Liver (tissue), 3 donors: ENCODE measurements around the gene RPS6KA5.

Experiments used
- ATF3 ChIP-seq: IDR thresholded peaks from 2 replicates; pipeline ENCODE4 v1.6.1; 2016; ENCODE audit warnings: antibody characterized with exemption
- FOXA1 ChIP-seq: IDR thresholded peaks from 2 replicates; pipeline ENCODE4 v1.6.1; 2016; ENCODE audit warnings: antibody characterized with exemption
- GABPA ChIP-seq, 2 donors: IDR thresholded peaks in 1 of 2; conservative IDR thresholded peaks in 1 of 2; 2 replicates each; pipeline ENCODE4 v1.6.1; 2016; ENCODE audit warnings: antibody characterized with exemption in 2 of 2, mild to moderate bottlenecking in 1 of 2, moderate library complexity in 1 of 2
- HNF4G ChIP-seq: IDR thresholded peaks from 2 replicates; pipeline ENCODE4 v1.6.1; 2016; ENCODE audit warnings: antibody characterized with exemption
- JUND ChIP-seq, 2 donors: IDR thresholded peaks; 2 replicates each; pipeline ENCODE4 v1.6.1; 2016; ENCODE audit warnings: antibody characterized with exemption in 2 of 2
- MAX ChIP-seq: IDR thresholded peaks from 2 replicates; pipeline ENCODE4 v1.6.1; 2016; ENCODE audit warnings: antibody characterized with exemption
- RAD21 ChIP-seq, 2 donors: IDR thresholded peaks; 2 replicates each; pipeline ENCODE4 v1.6.1; 2016; ENCODE audit warnings: antibody characterized with exemption in 2 of 2, mild to moderate bottlenecking in 2 of 2
- SP1 ChIP-seq: IDR thresholded peaks from 2 replicates; pipeline ENCODE4 v1.6.1; 2018; ENCODE audit warnings: antibody characterized with exemption, mild to moderate bottlenecking
- TAF1 ChIP-seq: conservative IDR thresholded peaks from 2 replicates; pipeline ENCODE4 v1.6.1; 2016; ENCODE audit warnings: antibody characterized with exemption, mild to moderate bottlenecking
- YY1 ChIP-seq: IDR thresholded peaks from 2 replicates; pipeline ENCODE4 v1.6.1; 2016; ENCODE audit warnings: antibody characterized with exemption, mild to moderate bottlenecking
- ZBTB33 ChIP-seq: IDR thresholded peaks from 2 replicates; pipeline ENCODE4 v1.6.1; 2016; ENCODE audit warnings: antibody characterized with exemption
- TF ChIP-seq, protein P1 (sequence below): fragments of 150-350 bp; IDR thresholded peaks from 2 replicates; pipeline ENCODE4 v1.5.1; 2017; ENCODE audit warnings: improper control_type of control experiment, low read depth, low read length; ENCODE audit not compliant: missing input control
- TF ChIP-seq, protein P2 (sequence below): IDR thresholded peaks from 2 replicates; pipeline ENCODE4 v1.6.1; 2016; ENCODE audit warnings: antibody characterized with exemption, mild to moderate bottlenecking
- donor health status: healthy.
- donor health status: healthy.

- TF ChIP-seq, protein P1, sequence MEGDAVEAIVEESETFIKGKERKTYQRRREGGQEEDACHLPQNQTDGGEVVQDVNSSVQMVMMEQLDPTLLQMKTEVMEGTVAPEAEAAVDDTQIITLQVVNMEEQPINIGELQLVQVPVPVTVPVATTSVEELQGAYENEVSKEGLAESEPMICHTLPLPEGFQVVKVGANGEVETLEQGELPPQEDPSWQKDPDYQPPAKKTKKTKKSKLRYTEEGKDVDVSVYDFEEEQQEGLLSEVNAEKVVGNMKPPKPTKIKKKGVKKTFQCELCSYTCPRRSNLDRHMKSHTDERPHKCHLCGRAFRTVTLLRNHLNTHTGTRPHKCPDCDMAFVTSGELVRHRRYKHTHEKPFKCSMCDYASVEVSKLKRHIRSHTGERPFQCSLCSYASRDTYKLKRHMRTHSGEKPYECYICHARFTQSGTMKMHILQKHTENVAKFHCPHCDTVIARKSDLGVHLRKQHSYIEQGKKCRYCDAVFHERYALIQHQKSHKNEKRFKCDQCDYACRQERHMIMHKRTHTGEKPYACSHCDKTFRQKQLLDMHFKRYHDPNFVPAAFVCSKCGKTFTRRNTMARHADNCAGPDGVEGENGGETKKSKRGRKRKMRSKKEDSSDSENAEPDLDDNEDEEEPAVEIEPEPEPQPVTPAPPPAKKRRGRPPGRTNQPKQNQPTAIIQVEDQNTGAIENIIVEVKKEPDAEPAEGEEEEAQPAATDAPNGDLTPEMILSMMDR, result no peak
- no peak for TF ChIP-seq TAF1
- no peak for TF ChIP-seq ZBTB33
- no peak for TF ChIP-seq RAD21 (IDR thresholded peaks at IDR 0.05)
- no peak for TF ChIP-seq GABPA (IDR thresholded peaks at IDR 0.05 in 1 of 2, conservative IDR thresholded peaks at IDR 0.05 in 1 of 2)
- TF ChIP-seq MAX, result no peak
- TF ChIP-seq, protein P2, sequence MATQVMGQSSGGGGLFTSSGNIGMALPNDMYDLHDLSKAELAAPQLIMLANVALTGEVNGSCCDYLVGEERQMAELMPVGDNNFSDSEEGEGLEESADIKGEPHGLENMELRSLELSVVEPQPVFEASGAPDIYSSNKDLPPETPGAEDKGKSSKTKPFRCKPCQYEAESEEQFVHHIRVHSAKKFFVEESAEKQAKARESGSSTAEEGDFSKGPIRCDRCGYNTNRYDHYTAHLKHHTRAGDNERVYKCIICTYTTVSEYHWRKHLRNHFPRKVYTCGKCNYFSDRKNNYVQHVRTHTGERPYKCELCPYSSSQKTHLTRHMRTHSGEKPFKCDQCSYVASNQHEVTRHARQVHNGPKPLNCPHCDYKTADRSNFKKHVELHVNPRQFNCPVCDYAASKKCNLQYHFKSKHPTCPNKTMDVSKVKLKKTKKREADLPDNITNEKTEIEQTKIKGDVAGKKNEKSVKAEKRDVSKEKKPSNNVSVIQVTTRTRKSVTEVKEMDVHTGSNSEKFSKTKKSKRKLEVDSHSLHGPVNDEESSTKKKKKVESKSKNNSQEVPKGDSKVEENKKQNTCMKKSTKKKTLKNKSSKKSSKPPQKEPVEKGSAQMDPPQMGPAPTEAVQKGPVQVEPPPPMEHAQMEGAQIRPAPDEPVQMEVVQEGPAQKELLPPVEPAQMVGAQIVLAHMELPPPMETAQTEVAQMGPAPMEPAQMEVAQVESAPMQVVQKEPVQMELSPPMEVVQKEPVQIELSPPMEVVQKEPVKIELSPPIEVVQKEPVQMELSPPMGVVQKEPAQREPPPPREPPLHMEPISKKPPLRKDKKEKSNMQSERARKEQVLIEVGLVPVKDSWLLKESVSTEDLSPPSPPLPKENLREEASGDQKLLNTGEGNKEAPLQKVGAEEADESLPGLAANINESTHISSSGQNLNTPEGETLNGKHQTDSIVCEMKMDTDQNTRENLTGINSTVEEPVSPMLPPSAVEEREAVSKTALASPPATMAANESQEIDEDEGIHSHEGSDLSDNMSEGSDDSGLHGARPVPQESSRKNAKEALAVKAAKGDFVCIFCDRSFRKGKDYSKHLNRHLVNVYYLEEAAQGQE, result no peak
- TF ChIP-seq JUND (IDR thresholded peaks at IDR 0.05), result no peak
- TF ChIP-seq SP1, result no peak
- no peak for TF ChIP-seq HNF4G
- TF ChIP-seq YY1, result no peak
- no peak for TF ChIP-seq FOXA1
- no peak for TF ChIP-seq ATF3
These were observed 13.9 kb downstream of the RPS6KA5 start for GRCh38 chr14:91046488-91047072.
